Measurements from ENCODE around the gene AGPS. TPM values are rescaled to one million over a fixed set of nuclear protein-coding genes. Genes with fewer than 3 reads are reported as not detected.
"Not testable (repeated sequence)": the region's sequence is repeated elsewhere in the genome, so short reads cannot be mapped to it uniquely, and the experiment has no call there.

The AGPS gene
- 27.7 TPM for total RNA-seq
- long read RNA-seq, full-length matches to known transcripts: 42 of 47 reads
- long read RNA-seq, partial matches to known transcripts: 0 of 47 reads
- long read RNA-seq, other reads (novel, unspliced or antisense): 5 of 47 reads

DNA sequence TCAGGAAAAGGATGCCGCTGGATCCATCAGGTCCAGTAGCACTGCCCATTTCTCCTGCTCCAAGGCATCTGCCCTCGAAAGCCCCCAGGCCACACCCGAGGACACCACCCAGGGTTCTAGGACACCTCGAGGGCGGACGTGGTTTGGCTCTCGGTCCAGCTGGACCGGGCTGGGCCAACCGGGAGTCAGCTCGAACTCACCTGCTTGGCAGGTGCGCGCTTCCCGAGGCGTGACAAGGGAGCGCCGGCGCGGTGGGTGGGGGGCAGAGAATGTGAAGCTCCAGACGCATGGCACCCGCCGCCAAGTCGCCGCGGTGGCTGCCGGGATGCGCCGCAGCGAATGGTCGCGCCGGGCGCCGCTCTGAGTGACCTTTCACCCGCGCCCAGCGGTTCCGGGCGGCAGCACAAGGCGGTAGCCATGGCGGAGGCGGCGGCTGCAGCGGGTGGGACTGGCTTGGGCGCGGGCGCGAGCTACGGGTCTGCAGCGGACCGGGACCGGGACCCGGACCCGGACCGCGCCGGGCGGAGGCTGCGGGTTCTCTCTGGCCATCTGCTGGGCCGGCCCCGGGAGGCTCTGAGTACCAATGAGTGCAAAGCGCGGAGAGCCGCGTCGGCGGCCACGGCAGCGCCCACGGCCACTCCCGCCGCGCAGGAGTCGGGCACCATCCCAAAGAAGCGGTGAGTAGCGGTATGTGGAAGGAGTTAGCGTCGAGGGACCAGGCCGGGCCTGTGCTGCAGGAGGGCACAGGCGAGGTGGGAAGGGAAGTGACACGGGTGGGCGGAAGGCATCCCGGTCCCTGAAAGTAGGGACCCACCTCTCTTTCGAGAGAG, at the start of gene AGPS:
Gene AGPS, plus strand, starts transcription at position 401 of the 830 bp plus-strand sequence. Its CDS starts 17 bp downstream, at position 418.
- intact Hi-C loops (cut with DNase I): no loop called here
- peak; percentile 98 for ATAC-seq (ENCODE audit: poor library complexity)
- DNase-seq: peak; percentile 92

DNA sequence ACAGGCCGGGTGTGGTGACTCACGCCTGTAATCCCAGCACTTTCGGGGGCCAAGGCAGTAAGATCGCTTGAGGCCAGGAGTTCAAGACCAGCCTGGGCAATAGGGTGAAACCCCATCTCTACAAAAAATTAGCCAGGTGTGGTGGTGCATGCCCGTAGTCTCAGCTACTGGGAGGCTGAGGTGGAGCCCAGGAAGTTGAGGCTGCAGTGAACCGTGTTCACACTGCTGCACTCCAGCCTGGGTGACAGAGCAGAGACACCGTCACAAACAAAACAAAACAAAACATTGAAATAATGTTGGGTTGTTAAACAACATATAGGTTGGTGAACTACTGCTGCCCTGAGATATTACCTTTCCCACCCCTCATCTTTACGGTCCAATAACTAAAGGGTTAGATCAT, 48.8 kb upstream of the AGPS start:
- DNase-seq (no peak), ATAC-seq (ENCODE audit: poor library complexity) (no peak)
- intact Hi-C loops (cut with DNase I): no loop called here

DNA sequence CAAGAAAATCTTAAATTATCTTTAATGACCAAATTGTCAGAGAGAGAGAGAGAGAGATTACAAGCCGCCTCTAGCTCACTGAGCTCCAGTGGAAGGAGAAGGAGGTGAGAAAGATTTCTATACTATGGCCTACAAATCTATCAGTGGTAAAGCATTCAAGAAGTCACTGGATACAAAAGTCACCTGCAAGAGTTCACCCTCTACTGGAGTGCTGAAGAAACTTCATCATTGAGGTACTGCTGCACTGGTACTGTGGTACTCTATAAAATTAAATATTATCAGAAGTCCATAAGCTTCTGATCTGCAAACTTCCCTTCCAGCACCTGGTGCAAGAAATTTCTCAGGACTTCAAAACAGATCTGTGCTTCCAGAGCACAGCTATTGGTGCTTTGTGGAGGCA, 48.3 kb upstream of the AGPS start:
- no peak for ATAC-seq (ENCODE audit: poor library complexity)
- DNase-seq: no peak
- intact Hi-C loops (cut with DNase I): no loop called here

DNA sequence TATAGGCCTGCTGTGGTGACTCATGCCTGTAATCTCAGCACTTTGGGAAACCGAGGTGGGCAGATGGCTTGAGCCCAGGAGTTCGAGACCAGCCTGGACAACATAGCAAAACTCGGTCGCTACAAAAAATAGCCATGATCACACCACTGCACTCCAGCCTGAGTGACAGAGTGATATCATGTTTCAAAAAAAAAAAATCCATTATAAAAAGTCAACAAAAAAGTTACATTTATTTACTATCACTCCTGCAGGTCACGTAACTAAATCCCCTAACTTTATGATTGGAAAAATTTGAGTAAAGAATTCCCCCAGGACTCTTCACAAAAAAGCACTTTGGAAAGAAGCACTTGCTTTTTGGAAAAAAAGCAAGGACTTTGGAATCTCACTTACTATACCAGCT, 46.4 kb upstream of the AGPS start:
- intact Hi-C loops (cut with DNase I): no loop called here
- ATAC-seq (ENCODE audit: poor library complexity) (no peak), DNase-seq (no peak)

DNA sequence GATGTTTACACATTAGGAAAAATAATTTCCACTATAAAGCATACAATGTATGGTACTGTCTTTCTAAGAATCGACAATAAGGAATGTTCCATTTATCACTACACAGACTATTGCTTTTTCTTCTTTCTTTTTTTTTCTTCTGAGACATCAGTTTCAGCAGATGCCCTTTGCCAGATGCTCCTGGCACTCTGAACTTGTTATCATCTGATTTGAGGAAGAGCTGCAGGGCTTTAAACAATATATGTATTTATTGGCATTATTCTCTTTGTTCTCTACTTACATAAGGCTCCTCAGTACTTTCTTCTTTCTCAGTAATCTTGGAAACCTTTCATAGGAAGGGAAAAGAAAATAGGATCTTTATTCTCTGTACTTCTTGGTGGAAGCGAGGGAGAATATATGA, 45.0 kb upstream of the AGPS start:
- ATAC-seq (ENCODE audit: poor library complexity): no peak
- intact Hi-C loops (cut with DNase I): no loop called here
- no peak for DNase-seq

DNA sequence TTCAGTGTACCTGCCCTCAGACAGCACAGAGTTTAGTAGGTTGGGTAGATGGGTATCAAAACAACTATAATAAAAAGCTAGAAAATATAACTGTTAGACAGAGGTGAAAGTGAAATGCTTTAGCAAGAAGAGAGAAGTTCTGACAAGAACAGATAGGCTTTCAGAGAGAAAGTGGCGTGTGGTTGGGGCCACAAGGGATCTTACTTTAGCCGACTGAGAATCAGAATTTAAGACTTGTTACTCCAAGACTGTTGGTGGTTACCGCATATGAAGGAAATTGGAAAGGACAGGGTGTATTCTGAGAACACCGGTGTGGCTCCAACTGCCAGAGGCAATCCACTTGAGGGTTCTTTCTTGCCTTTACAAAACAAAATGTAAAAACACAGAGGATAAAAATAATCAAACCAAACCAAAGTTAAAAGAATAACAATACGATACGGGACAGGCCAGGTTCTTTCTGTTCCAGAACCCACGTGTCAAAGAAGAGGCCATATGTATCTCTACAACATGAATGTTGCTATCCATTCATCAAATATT, 44.4 kb upstream of the AGPS start:
- intact Hi-C loops (cut with DNase I): no loop called here
- ATAC-seq (ENCODE audit: poor library complexity) (no peak), DNase-seq (no peak)

DNA sequence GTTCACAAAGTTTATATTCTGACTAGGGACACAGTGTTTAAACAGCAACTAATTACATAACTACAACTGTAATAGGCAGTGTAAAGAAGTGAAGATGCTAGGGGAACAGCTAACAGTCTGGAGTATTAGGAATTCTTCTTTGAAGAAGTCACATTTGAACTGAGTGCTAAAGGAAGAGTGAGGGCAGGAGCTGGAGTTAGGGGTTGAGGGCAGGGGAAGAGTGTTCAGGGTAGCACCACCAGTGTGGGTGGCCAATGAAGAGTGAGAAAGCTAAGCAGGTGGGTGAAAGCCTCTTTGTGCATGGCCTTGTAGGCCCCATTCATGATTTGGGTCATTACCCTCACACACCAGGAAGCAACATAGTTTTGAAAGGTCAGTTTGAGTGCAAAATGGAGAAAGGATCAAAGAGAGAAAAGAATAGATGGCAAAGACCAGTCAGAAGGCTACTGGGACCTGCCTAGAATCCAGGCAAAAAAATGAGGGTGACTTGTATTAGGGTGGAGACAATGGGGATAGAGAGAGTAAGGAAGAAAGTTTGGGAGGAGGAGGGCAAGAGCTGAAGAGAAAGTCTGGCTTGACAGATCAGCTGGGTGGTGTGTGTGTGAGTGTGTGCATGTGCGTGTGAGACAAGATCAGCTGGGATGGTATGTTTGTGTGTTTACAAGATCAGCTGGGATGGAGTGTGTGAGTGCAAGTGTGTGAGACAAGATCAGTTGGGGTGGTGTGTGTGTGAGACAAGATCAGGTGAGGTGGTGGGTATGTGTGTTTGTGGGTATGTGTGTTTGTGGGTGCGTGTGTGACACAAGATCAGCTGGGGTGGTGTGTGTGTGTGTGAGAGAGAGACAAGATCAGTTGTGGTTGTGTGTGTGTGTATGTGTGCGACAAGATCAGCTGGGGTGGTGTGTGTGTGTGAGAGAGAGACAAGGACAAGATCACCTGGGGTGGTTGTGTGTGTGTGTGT, 43.6 kb upstream of the AGPS start:
- intact Hi-C loops (cut with DNase I): no loop called here
- no peak for DNase-seq
- no peak for ATAC-seq (ENCODE audit: poor library complexity)

DNA sequence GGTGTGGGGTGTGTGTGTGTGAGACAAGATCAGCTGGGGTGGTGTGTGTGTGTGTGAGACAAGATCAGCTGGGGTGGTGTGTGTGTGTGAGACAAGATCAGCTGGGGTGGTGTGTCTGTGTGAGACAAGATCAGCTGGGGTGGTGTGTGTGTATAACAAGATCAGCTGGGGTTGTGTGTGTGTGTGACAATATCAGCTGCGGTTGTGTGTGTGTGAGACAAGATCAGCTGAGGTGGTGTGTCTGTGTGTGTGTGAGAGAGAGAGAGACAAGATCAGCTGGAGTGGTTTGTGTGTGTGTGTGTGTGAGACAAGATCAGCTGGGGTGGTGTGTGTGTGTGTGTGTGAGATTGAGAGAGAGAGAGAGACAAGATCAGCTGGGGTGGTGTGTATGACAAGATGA, 41.9 kb upstream of the AGPS start:
- ATAC-seq (ENCODE audit: poor library complexity); intact Hi-C loops (cut with DNase I): not testable (repeated sequence)

DNA sequence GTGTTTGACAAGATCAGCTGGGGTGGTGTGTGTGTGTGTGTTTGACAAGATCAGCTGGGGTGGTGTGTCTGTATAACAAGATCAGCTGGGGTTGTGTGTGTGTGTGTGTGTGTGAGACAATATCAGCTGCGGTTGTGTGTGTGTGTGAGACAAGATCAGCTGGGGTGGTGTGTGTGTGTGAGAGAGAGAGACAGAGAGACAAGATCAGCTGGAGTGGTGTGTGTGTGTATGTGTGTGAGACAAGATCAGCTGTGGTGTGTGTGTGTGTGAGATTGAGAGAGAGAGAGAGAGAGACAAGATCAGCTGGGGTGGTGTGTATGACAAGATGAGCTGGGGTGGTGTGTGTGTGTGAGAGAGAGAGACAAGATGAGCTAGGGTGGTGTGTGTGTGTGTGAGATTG, 41.5 kb upstream of the AGPS start:
- intact Hi-C loops (cut with DNase I); DNase-seq; ATAC-seq (ENCODE audit: poor library complexity): not testable (repeated sequence)

More for the DNA sequence above, 41.9 kb upstream of the AGPS start:
- not testable (repeated sequence) for DNase-seq

DNA sequence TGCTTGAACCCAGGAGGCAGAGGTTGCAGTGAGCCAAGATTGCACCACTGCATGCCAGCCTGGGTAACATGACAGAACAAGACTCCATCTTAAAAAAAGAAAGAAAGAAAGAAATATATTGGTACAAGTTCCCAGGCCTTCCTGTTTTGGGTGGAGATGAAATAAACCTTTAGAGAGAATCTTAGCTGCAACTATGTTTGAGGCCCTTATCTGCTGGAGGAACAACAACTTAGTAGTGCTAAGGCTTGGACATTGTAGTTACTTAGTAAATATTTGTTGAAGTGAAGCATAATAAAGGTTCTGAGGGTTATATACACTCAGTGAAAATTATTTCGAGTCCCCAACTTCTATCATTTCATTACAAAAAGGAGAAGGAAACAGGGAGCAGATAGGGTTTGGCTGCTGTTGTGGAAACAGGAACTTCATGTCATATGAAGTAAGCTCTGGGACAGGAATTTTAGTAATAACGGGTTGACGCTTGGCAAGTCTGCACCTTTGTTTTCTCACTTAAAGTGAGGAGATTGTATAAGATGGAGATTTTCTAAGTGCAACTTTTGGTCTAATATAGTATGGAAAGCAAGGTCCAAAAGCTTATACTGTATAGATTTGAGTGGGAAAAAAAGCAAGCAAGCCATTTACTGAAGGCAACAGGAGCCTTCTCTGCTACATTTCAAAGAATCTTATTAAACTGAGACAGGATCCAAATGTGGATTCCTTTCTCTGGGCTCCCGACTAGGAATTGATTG, 40.0 kb upstream of the AGPS start:
- intact Hi-C loops (cut with DNase I): no loop called here
- ATAC-seq (ENCODE audit: poor library complexity) (peak; percentile 80), DNase-seq (no peak)

DNA sequence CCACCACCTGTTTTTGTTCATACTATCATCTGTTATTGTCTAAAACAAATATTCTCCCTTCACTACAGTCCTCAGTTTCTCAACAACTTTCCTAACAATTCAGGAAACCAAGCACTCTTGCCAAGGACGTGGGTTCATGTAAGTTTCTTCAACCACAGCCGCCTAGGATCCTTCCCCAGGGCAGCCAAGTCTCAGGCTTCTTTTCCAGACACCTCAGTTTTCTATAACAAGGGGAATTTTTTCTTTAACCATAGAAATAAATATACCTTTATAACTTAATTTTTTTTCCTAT, 39.4 kb upstream of the AGPS start:
- ATAC-seq (ENCODE audit: poor library complexity): peak; percentile 65
- intact Hi-C loops (cut with DNase I): no loop called here
- no peak for DNase-seq

DNA sequence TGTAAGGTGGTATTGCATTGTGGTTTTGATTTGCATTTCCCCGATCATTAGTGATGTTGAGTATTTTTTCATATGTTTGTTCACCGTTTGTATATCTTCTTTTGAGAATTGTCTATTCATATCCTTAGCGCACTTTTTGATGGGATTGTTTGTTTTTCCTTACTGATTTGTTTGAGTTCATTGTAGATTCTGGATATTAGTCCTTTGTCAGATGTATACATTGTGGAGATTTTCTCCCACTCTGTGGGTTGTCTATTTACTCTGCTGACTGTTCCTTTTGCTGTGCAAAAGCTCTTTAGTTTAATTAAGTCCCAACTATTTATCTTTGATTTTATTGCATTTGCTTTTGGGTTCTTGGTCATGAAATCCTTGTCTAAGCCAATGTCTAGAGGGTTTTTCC, 38.0 kb upstream of the AGPS start:
- intact Hi-C loops (cut with DNase I); DNase-seq; ATAC-seq (ENCODE audit: poor library complexity): not testable (repeated sequence)

DNA sequence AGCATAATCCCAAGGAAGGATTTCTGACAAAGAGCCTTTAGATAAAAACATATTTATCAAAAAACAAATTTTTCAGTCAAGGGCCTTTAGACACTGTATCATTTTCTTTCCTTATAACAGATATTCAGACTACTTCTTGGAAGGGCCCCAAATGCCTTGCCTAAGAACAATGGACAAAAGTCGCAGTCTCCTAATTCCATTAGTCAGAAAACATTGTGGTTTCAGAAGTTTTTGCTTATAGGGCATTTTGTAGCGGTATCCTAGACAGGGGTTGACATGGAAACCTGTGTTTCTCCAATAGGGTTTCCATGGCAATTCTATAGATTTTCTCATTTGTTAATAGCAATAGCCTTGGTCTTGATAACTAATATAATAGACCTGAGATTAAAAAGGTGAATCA, 36.7 kb upstream of the AGPS start:
- ATAC-seq (ENCODE audit: poor library complexity) (no peak), DNase-seq (no peak)
- intact Hi-C loops (cut with DNase I): no loop called here

DNA sequence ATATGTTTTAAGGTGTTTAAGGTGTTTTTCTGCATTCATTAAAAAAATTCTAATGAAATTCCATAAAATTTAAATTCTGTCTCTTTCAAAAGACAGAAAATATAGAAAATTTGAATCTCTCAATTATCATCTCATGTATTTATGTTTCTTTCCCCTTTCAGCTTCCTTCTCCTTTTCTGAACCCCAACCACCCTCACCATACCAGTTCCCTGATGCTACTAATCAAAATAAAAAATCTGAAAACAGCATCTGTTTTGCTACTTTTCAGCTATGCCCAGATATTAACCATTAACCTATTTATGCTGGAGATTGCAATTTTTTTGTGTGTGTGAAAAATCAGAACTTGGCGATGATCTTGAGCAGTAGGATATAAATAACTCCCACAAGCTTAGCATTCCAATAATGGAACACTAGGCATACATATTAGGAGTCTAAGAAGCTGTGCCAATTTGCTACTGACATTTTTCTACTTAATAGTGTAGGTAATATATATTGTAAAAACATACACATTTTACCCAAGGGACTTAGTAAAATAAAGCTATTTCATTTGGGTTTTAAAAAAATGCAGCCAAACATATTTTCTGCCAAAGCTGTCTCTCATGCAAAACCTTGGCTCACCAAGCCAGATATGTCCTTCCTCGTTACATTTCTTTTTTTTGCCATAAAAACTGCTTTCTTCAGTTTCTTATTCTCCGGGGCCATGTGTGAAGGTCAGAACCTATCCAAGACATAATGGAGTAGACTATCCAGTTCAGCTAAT, 32.6 kb upstream of the AGPS start:
- ATAC-seq (ENCODE audit: poor library complexity) (peak; percentile 39), DNase-seq (no peak)
- intact Hi-C loops (cut with DNase I): no loop called here

DNA sequence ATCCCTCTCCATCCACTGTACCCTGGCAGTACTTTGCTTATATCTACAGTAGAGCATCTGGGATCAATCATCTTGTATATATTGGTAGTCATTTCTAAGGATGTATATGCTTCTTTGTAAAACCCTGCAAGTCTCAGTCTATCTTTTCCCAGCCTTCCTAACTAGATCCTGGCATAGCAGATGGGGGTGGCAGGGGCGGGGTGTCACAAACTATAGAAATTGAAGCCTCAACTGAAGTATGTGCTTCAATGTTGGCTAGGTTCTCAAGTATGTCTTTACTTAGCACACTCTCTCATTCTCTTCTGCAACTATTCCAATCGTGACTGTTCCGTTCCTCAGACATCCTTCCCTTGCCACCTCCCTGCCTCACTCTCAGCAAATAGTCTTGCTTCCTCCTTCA, 30.1 kb upstream of the AGPS start:
- ATAC-seq (ENCODE audit: poor library complexity): no peak
- DNase-seq: no peak
- intact Hi-C loops (cut with DNase I): no loop called here

DNA sequence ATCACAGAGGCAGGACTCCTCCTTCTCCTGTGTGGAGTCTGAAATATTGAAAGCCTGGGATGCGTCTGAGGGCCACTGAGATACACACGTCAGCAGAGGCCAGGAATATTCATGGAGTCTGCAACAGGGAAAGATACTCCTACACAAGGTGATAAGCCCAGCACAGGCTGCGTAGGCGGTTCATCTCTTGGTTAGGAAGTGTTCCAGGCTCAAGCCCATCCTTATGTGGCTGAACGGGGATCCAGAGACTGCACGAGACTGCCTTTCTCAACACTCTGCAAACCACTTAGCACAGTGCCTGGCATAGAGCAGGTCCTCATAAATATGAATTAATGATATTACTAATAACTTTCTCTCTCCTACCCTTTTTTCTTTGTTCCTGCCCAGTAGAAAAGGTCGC, 29.2 kb upstream of the AGPS start:
- ATAC-seq (ENCODE audit: poor library complexity) (no peak), DNase-seq (no peak)
- intact Hi-C loops (cut with DNase I): no loop called here

DNA sequence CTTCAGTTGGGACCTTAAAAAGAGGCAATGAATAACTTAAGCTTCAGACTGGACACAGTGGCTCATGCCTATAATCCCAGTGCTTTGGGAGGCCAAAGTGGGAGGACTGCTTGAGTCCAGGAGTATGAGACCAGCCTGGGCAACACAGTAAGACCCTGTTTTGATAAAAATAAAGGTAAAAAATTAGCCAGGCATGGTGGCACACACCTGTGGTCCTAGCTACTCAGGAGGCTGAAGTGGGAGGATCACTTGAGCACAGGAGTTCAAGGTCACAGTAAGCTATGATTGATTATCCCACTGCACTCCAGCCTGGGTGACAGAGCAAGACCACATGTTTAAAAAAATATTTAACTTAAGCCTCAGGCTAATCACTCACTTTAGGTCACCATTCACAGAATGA, 26.8 kb upstream of the AGPS start:
- intact Hi-C loops (cut with DNase I); DNase-seq; ATAC-seq (ENCODE audit: poor library complexity): not testable (repeated sequence)

DNA sequence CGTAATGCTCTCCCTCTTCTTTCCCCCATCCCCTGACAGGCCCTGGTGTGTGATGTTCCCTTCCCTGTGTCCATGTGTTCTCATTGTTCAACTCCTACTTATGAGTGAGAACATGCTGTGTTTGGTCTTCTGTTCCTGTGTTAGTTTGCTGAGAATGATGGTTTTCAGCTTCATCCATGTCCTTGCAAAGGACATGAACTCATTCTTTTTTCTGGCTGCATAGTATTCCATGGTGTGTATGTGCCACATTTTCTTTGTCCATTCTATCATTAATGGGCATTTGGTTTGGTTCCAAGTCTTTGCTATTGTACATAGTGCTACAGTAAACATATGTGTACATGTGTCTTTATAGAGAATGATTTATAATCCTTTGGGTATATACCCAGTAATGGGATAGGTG, 24.6 kb upstream of the AGPS start:
- intact Hi-C loops (cut with DNase I); DNase-seq; ATAC-seq (ENCODE audit: poor library complexity): not testable (repeated sequence)
